GM21367 (cell line): Measurements from ENCODE around the gene CD160.
A peak's percentile ranks its signal among the peaks of the same experiment; 100 is the strongest.
"Not testable (repeated sequence)": the region's sequence is repeated elsewhere in the genome, so short reads cannot be mapped to it uniquely, and the experiment has no call there.

Experiments
- ATAC-seq: cut with Tn5 transposase; IDR thresholded peaks from one replicate; pipeline ENCODE4 v1.9.1; 2021; ENCODE audit not compliant: unreplicated experiment

The CD160 gene

GRCh38 chr1:145708063-145708462 is 11.2 kb upstream of the CD160 start:
- ATAC-seq, result no peak

- ATAC-seq, result no peak
These were observed 8.8 kb upstream of the CD160 start for GRCh38 chr1:145710291-145711027.

GRCh38 chr1:145711213-145711651 is 8.1 kb upstream of the CD160 start:
- no peak for ATAC-seq

- ATAC-seq, result no peak
These were observed 4.7 kb upstream of the CD160 start for GRCh38 chr1:145714524-145715111.

- ATAC-seq, result no peak
These were observed 2.5 kb upstream of the CD160 start for GRCh38 chr1:145716641-145717345.

GRCh38 chr1:145717833-145718232 is 1.5 kb upstream of the CD160 start:
- no peak for ATAC-seq

- not testable (repeated sequence) for ATAC-seq
These were observed 834 bp upstream of the CD160 start for GRCh38 chr1:145718465-145718864.

GRCh38 chr1:145720556-145720877 is 1.2 kb downstream of the CD160 start:
- ATAC-seq, result no peak

- ATAC-seq, result peak; percentile 80
These were observed 1.8 kb downstream of the CD160 start for GRCh38 chr1:145720878-145721671.

GRCh38 chr1:145726193-145726592 is 6.9 kb downstream of the CD160 start:
- not testable (repeated sequence) for ATAC-seq

- no peak for ATAC-seq
These were observed 9.9 kb downstream of the CD160 start for GRCh38 chr1:145729196-145729595.

- no peak for ATAC-seq
These were observed 10.6 kb downstream of the CD160 start for GRCh38 chr1:145729666-145730436.

GRCh38 chr1:145730467-145730866 is 11.2 kb downstream of the CD160 start:
- ATAC-seq, result no peak

- no peak for ATAC-seq
These were observed 11.6 kb downstream of the CD160 start for GRCh38 chr1:145730900-145731299.

GRCh38 chr1:145736191-145736590 is 16.9 kb downstream of the CD160 start:
- no peak for ATAC-seq

- ATAC-seq, result no peak
These were observed 21.0 kb downstream of the CD160 start for GRCh38 chr1:145740269-145740668.

GRCh38 chr1:145747398-145748247 is 28.3 kb downstream of the CD160 start:
- no peak for ATAC-seq

GRCh38 chr1:145750426-145750825 is 31.1 kb downstream of the CD160 start:
- ATAC-seq, result no peak

GRCh38 chr1:145751491-145752037 is 32.3 kb downstream of the CD160 start:
- ATAC-seq, result no peak
